NB4 (cell line): ENCODE data around the gene ABCB8.
A peak's percentile ranks its signal among the peaks of the same experiment; 100 is the strongest.

Experiments
- DNase-seq: peaks from one replicate; pipeline ENCODE4 v3.0.0; 2010; ENCODE audit warnings: low read depth
- H3K4me3 ChIP-seq: one replicate; pipeline ENCODE4 v1.5.1; 2011; ENCODE audit warnings: mild to moderate bottlenecking, low read depth, low read length, moderate library complexity
- MYC ChIP-seq: IDR thresholded peaks from 2 replicates; pipeline ENCODE4 v1.6.1; 2011; ENCODE audit warnings: low read depth, low read length
- POLR2A ChIP-seq: IDR thresholded peaks from 2 replicates; pipeline ENCODE4 v1.6.1; 2011; ENCODE audit warnings: mild to moderate bottlenecking; ENCODE audit not compliant: insufficient read length; ENCODE audit errors: extremely low read depth
- TF ChIP-seq, protein P1 (sequence below): IDR thresholded peaks from one replicate; pipeline ENCODE4 v1.5.1; 2012; ENCODE audit warnings: low read depth, low read length
- TF ChIP-seq, protein P2 (sequence below): IDR thresholded peaks from 2 replicates; pipeline ENCODE4 v1.6.1; 2011; ENCODE audit warnings: low read depth, low read length

ABCB8 gene

DNA sequence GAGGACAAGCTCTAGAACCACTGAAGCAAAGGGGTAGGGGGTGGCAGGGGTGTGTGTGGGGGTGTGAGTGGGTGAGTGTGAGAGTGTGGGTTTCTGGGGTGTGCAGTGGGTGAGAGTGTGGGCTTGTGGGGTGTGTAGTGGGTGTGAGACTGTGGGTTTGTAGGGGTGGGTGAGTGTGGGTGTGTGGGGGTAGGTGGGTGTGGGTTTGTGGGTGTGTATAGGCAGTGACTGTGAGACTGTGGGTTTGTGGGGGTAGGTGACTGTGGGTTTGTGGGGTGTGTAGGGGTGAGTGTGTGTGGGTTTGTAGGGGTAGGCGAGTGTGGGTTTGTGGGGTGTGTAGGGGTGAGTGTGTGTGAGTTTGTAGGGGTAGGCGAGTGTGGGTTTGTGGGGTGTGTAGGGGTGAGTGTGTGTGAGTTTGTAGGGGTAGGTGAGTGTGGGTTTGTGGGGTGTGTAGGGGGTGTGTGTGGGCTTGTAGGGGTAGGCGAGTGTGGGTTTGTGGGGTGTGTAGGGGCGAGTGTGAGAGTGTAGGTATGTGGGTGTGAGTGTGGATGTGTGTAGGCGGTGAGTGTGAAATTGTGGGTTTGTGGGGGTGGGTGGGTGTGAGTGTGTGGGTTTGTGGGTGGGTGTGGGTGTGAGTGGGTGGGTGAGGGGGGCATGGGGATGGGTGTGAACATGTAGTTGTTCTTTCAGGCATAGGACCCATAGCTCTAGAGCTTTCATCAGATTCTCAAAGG is 28.6 kb upstream of the ABCB8 start:
- no peak for DNase-seq
- H3K4me3 ChIP-seq: no peak overlapping the region
- no peak for TF ChIP-seq MYC
- TF ChIP-seq POLR2A: no peak
- TF ChIP-seq, protein P1, sequence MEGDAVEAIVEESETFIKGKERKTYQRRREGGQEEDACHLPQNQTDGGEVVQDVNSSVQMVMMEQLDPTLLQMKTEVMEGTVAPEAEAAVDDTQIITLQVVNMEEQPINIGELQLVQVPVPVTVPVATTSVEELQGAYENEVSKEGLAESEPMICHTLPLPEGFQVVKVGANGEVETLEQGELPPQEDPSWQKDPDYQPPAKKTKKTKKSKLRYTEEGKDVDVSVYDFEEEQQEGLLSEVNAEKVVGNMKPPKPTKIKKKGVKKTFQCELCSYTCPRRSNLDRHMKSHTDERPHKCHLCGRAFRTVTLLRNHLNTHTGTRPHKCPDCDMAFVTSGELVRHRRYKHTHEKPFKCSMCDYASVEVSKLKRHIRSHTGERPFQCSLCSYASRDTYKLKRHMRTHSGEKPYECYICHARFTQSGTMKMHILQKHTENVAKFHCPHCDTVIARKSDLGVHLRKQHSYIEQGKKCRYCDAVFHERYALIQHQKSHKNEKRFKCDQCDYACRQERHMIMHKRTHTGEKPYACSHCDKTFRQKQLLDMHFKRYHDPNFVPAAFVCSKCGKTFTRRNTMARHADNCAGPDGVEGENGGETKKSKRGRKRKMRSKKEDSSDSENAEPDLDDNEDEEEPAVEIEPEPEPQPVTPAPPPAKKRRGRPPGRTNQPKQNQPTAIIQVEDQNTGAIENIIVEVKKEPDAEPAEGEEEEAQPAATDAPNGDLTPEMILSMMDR: no peak
- TF ChIP-seq, protein P2, sequence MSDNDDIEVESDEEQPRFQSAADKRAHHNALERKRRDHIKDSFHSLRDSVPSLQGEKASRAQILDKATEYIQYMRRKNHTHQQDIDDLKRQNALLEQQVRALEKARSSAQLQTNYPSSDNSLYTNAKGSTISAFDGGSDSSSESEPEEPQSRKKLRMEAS: no peak

DNA sequence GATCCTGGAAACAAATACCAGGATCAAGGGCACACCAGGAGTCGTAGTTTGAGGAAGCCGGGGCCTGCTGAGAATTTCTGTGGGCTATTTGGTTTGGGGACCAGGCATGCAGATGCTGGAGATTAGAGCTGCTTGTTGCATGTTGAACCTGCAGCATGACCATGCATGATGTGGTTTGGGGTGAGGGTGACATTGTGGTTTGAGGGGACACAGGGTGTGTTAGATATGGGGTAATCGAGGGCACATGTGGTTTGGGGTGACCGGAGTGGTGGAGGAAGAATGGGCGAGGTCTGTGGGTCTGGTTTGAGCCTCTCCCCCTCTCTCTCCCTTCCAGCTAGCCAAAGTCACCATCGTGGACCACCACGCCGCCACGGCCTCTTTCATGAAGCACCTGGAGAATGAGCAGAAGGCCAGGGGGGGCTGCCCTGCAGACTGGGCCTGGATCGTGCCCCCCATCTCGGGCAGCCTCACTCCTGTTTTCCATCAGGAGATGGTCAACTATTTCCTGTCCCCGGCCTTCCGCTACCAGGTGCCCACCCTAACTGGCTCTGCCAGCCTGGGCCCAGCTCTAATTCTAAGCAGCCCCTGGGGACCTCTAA is 27.3 kb upstream of the ABCB8 start:
- DNase-seq: peak; percentile 68
- TF ChIP-seq, protein P2: no peak
- TF ChIP-seq POLR2A (no peak), MYC (no peak)
- TF ChIP-seq, protein P1: no peak
- H3K4me3 ChIP-seq: no peak overlapping the region

DNA sequence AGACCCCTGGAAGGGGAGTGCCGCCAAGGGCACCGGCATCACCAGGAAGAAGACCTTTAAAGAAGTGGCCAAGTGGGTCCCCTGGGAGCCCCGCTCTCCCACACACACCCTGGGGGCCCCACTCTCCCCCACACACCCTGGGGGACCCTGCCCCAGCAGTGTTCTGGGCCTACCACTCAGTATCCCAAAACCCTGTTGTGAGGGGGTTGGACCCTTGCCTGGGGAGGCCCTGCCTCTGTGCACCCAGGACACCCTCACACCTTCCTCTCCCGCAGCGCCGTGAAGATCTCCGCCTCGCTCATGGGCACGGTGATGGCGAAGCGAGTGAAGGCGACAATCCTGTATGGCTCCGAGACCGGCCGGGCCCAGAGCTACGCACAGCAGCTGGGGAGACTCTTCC is 26.7 kb upstream of the ABCB8 start:
- no peak for DNase-seq
- no peak overlapping the region for H3K4me3 ChIP-seq
- TF ChIP-seq, protein P1: no peak
- TF ChIP-seq, protein P2: no peak
- TF ChIP-seq POLR2A: no peak
- TF ChIP-seq MYC: no peak

DNA sequence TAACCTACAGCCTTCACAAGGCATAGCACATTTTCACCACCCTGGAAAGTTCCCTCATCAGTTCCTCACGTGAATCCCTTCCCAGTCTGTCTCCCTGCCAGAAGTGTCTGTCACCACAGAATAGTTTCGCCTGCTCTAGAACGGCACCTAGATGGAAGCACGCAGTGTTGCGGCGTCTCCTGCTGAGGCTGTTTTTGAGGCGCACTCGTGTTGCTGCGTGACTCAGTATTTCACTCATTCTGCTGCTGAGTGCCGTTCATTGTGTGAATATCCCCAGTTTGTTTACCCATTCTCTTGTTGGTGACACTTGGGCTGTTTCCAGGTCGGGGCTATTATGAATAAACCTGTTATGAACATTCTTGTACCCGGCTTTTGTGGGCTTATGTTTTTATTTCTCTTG is 24.7 kb upstream of the ABCB8 start:
- TF ChIP-seq MYC (no peak), POLR2A (no peak)
- TF ChIP-seq, protein P1: no peak
- TF ChIP-seq, protein P2: no peak
- DNase-seq: no peak
- H3K4me3 ChIP-seq: no peak overlapping the region

DNA sequence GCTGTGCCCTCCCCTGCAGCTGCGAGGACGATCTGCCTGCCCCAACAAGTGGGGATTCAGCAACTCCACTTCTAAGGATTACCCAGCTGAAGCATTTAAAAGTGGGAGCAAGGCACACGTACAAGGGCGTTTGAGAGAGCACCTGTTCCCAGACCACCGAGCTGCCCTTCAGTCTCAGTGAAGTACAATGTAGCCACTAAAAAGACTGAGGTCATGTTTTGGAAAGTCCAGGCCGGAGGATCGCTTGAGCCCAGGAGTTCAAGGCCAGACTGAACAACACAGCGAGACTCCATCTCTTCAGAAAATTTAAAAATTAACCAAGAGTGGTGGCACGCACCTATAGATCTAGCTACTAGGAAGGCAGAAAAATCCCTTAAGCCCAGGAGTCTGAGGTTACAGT is 22.7 kb upstream of the ABCB8 start:
- H3K4me3 ChIP-seq: no peak overlapping the region
- no peak for DNase-seq
- TF ChIP-seq, protein P2: no peak
- TF ChIP-seq MYC (no peak), POLR2A (no peak)

DNA sequence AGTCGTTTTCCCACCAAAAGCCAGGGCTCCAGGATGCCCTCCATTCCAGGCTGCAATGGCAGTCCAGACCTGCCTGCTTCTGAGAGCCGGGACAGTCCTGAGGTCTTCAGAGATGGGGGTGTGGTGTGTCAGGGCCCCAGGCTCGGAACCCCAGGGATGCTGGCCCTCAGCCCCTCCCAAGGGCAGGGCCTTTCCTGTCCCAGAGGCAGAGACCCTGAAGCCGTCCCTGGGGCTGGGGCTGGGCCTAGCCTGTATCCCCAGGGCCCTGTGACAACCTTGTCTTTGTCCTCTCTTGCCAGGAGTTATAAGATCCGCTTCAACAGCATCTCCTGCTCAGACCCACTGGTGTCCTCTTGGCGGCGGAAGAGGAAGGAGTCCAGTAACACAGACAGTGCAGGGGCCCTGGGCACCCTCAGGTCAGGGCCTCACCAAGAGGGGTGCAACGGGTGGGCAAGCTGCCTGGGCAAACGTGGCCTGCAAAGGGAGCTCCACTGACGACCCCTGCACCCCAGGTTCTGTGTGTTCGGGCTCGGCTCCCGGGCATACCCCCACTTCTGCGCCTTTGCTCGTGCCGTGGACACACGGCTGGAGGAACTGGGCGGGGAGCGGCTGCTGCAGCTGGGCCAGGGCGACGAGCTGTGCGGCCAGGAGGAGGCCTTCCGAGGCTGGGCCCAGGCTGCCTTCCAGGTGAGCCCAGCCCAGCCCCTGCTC is 21.5 kb upstream of the ABCB8 start:
- TF ChIP-seq, protein P2: no peak
- TF ChIP-seq, protein P1: no peak
- no peak for TF ChIP-seq MYC
- no peak for TF ChIP-seq POLR2A
- H3K4me3 ChIP-seq: no peak overlapping the region

More for the DNA sequence above, 21.5 kb upstream of the ABCB8 start:
- no peak for DNase-seq
